22Rv1 (cell line): ENCODE measurements around the gene SLC19A3.
"Not testable (repeated sequence)": the region's sequence is repeated elsewhere in the genome, so short reads cannot be mapped to it uniquely, and the experiment has no call there.

Experiments used
- CTCF ChIP-seq: fragments of 450-650 bp; IDR thresholded peaks from 2 replicates; pipeline ENCODE4 v1.5.1; 2017; ENCODE audit warnings: mild to moderate bottlenecking
- ZFX ChIP-seq: fragments of 450-650 bp; IDR thresholded peaks from 2 replicates; pipeline ENCODE4 v1.6.1; 2017; ENCODE audit warnings: antibody characterized with exemption, borderline replicate concordance

- TF ChIP-seq ZFX, CTCF: not testable (repeated sequence)
These were observed 44.2 kb downstream of the SLC19A3 start for GRCh38 chr2:227673620-227674019.
